ENCODE measurements around the gene SIX5.

The SIX5 gene

GRCh38 chr19:45793178-45793564 lies 24.1 kb upstream of the SIX5 start:
- DNase-seq (ENCODE audit: low read depth in 1 of 2, low spot score in 1 of 2): no peak

- DNase-seq (ENCODE audit: low read depth in 1 of 2, low spot score in 1 of 2): peak; percentile 99
Observed at GRCh38 chr19:45792470-45793177, 23.6 kb upstream of the SIX5 start, which contains the start of gene DMWD. TSS of gene DMWD (minus strand) at chr19:45792845. CDS start at chr19:45792756, 89 bp downstream.

- DNase-seq (ENCODE audit: low read depth in 1 of 2, low spot score in 1 of 2): no peak
Observed at GRCh38 chr19:45791744-45792469, 22.9 kb upstream of the SIX5 start.

GRCh38 chr19:45790942-45791341 lies 21.9 kb upstream of the SIX5 start:
- DNase-seq (ENCODE audit: low read depth in 1 of 2, low spot score in 1 of 2): no peak

- DNase-seq (ENCODE audit: low read depth in 1 of 2, low spot score in 1 of 2): no peak
Observed at GRCh38 chr19:45789035-45789786, 20.2 kb upstream of the SIX5 start.

GRCh38 chr19:45786533-45786894 lies 17.5 kb upstream of the SIX5 start:
- DNase-seq (ENCODE audit: low read depth in 1 of 2, low spot score in 1 of 2): no peak

- no peak for DNase-seq (ENCODE audit: low read depth in 1 of 2, low spot score in 1 of 2)
Observed at GRCh38 chr19:45785781-45786532, 16.9 kb upstream of the SIX5 start.

GRCh38 chr19:45785097-45785496 lies 16.0 kb upstream of the SIX5 start:
- DNase-seq (ENCODE audit: low read depth in 1 of 2, low spot score in 1 of 2): no peak

- no peak for DNase-seq (ENCODE audit: low read depth in 1 of 2, low spot score in 1 of 2)
Observed at GRCh38 chr19:45784096-45784495, 15.0 kb upstream of the SIX5 start.

GRCh38 chr19:45782820-45783785 lies 14.1 kb upstream of the SIX5 start:
- DNase-seq (ENCODE audit: low read depth in 1 of 2, low spot score in 1 of 2): no peak

GRCh38 chr19:45782162-45782691 lies 13.2 kb upstream of the SIX5 start, which contains the start of gene DMPK:
TSS of gene DMPK (minus strand) at chr19:45782490. CDS start at chr19:45782352, 138 bp downstream.
- DNase-seq (ENCODE audit: low read depth in 1 of 2, low spot score in 1 of 2): no peak

- DNase-seq (ENCODE audit: low read depth in 1 of 2, low spot score in 1 of 2): no peak
Observed at GRCh38 chr19:45781214-45782161, 12.4 kb upstream of the SIX5 start.

- DNase-seq (ENCODE audit: low read depth in 1 of 2, low spot score in 1 of 2): no peak
Observed at GRCh38 chr19:45780448-45781213, 11.6 kb upstream of the SIX5 start.

GRCh38 chr19:45780146-45780447 lies 11.0 kb upstream of the SIX5 start:
- no peak for DNase-seq (ENCODE audit: low read depth in 1 of 2, low spot score in 1 of 2)

- DNase-seq (ENCODE audit: low read depth in 1 of 2, low spot score in 1 of 2): peak; percentile 50 to 88
Observed at GRCh38 chr19:45779231-45780145, 10.4 kb upstream of the SIX5 start.

GRCh38 chr19:45778010-45778661 lies 9.1 kb upstream of the SIX5 start:
- no peak for DNase-seq (ENCODE audit: low read depth in 1 of 2, low spot score in 1 of 2)

Data from stimulated activated CD4-positive, alpha-beta T cell treated with anti-CD3 and anti-CD28 coated beads, Interleukin-15, amount 100 ng/mL, for 1 hour (primary cell).